HFFc6 (cell line): ENCODE measurements around the gene PTGDR. TPM values are rescaled to one million over a fixed set of nuclear protein-coding genes. Genes with fewer than 3 reads are reported as not detected.

Source experiments
- DNase-seq: peaks from one replicate; pipeline ENCODE4 v3.0.0-alpha.2; 2018
- H3K27ac Mint-ChIP-seq: 2 replicates; pipeline ENCODE4 v1.8.0; 2020; ENCODE audit warnings: mild to moderate bottlenecking, mixed read lengths
- H3K27me3 Mint-ChIP-seq: 2 replicates; pipeline ENCODE4 v1.8.0; 2021; ENCODE audit warnings: mild to moderate bottlenecking, moderate library complexity, mixed read lengths; ENCODE audit not compliant: insufficient read depth
- H3K36me3 Mint-ChIP-seq: 2 replicates; pipeline ENCODE4 v1.8.0; 2021; ENCODE audit warnings: low read depth, mixed read lengths
- H3K4me1 Mint-ChIP-seq: 2 replicates; pipeline ENCODE4 v1.8.0; 2020; ENCODE audit warnings: low read depth, mixed read lengths
- H3K4me3 Mint-ChIP-seq: 2 replicates; pipeline ENCODE4 v1.8.0; 2020; ENCODE audit warnings: mild to moderate bottlenecking, moderate library complexity, mixed read lengths
- H3K9me3 Mint-ChIP-seq: 2 replicates; pipeline ENCODE4 v1.8.0; 2020; ENCODE audit warnings: mild to moderate bottlenecking, mixed read lengths
- total RNA-seq, 6 experiments: library from RNA; stranded (reverse); fragmentation: NEBNext Ultra II Directional; extraction: Animal tissue kit (Norgen Biotek cat#: 25700); gene quantifications; 2 replicates in 1 of 6; 3 replicates in 5 of 6; pipeline ENCODE4 v1.2.3, GENCODE V29; 2021
- TF ChIP-seq, protein P1 (sequence below): fragments of 200-600 bp; sonication (generic); IDR thresholded peaks from 2 replicates; pipeline ENCODE4 v1.5.0; 2021; ENCODE audit warnings: antibody characterized with exemption, mild to moderate bottlenecking

Gene PTGDR
- total RNA-seq, 6 experiments from 2014 or later, result not detected

DNA sequence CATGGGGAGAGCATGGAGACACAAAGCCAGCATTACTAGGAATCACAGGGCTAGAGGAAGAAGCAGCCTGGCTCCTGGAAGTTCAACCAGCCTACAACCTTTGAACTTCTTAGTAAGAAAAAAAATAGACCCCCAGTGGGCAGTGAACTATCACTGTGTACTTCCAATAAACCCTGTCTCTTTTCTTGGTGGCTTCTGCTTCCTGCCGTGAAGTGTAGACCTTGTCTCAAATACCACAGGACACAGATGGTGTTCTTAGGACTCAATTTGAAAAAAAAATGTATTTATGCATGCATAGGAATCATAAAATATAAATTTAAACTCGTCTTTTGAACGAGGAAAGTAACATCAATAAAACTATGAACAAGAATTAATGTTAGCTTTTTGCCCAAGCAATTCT is 43.0 kb downstream of the PTGDR start:
- Mint-ChIP-seq H3K27ac (no peak overlapping the region), H3K4me1 (peaks cover 18% of the 10 kb centered on the region), H3K4me3 (no peak overlapping the region), H3K9me3 (no peaks in the 10 kb centered on the region), H3K27me3 (peaks cover 15% of the 10 kb centered on the region), H3K36me3 (no peaks in the 10 kb centered on the region)
- TF ChIP-seq, protein P1, sequence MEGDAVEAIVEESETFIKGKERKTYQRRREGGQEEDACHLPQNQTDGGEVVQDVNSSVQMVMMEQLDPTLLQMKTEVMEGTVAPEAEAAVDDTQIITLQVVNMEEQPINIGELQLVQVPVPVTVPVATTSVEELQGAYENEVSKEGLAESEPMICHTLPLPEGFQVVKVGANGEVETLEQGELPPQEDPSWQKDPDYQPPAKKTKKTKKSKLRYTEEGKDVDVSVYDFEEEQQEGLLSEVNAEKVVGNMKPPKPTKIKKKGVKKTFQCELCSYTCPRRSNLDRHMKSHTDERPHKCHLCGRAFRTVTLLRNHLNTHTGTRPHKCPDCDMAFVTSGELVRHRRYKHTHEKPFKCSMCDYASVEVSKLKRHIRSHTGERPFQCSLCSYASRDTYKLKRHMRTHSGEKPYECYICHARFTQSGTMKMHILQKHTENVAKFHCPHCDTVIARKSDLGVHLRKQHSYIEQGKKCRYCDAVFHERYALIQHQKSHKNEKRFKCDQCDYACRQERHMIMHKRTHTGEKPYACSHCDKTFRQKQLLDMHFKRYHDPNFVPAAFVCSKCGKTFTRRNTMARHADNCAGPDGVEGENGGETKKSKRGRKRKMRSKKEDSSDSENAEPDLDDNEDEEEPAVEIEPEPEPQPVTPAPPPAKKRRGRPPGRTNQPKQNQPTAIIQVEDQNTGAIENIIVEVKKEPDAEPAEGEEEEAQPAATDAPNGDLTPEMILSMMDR, result no peak
- no peak for DNase-seq

DNA sequence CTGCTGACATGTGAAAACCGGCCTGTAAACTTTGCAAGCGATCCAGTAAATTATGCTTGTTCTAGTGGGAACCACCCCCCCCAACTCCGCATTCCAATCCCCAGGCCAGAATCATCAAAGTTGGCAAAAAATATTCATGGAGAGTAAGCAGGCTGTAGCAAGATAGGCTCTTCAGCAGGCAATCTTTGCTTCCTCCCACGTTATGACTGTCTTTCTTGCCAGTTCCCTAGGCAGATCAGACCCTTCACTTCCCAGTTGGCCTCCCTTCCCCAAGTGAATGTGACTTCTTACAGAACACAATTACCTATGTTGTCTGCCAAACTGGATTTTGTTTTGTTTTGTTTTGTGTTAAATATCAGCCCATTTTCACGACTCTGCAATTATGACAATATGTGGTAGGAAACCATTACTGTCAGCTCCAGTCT is 45.4 kb downstream of the PTGDR start:
- Mint-ChIP-seq H3K27me3 (peaks cover 25% of the 10 kb centered on the region), H3K4me3 (no peak overlapping the region), H3K9me3 (no peaks in the 10 kb centered on the region), H3K36me3 (no peaks in the 10 kb centered on the region), H3K27ac (no peak overlapping the region), H3K4me1 (peaks cover 20% of the 10 kb centered on the region)
- no peak for DNase-seq
- TF ChIP-seq, protein P1, result no peak

- H3K9me3 Mint-ChIP-seq, result no peaks in the 10 kb centered on the region
- no peak for DNase-seq
- peaks cover 25% of the 10 kb centered on the region for H3K27me3 Mint-ChIP-seq
- TF ChIP-seq, protein P1, result no peak
- H3K27ac Mint-ChIP-seq, result no peak overlapping the region
- no peaks in the 10 kb centered on the region for H3K36me3 Mint-ChIP-seq
- H3K4me1 Mint-ChIP-seq, result peaks cover 20% of the 10 kb centered on the region
- H3K4me3 Mint-ChIP-seq, result peak overlapping the region; percentile 89
Observed at GRCh38 chr14:52313462-52313861, 46.0 kb downstream of the PTGDR start.

DNA sequence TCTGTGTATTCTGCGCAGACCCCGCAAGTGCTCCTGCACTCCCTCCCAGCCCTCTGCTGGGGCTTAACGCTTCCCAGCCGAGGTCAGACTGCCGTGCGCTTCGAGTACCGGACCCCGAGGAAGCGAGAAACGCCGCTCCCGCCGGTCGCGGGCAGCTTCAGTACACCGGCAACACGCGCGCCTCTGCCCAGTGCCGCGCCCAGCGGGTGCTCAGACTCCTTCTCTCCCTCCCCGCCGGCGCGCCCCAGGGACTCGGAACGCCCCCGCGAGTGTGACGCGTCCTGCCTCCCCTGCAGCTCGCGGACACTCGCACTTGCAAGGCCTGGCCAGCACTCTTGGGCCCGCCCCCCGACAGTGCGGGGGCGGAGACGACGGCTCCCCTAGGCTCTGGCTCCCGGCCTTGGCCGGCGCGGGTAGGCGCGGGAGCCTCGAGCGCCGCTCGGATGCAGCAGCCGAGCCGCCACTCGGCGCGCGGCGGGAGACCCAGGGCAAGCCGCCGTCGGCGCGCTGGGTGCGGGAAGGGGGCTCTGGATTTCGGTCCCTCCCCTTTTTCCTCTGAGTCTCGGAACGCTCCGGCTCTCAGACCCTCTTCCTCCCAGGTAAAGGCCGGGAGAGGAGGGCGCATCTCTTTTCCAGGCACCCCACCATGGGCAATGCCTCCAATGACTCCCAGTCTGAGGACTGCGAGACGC is 46.6 kb downstream of the PTGDR start, which contains the start of gene PTGER2:
Gene PTGER2, plus strand, starts transcription at position 410 of the 692 bp plus-strand sequence. Its CDS starts 237 bp downstream, at position 647.
- peak; percentile 65 for DNase-seq
- Mint-ChIP-seq H3K36me3 (no peaks in the 10 kb centered on the region), H3K4me1 (peaks cover 25% of the 10 kb centered on the region), H3K27me3 (peaks cover 25% of the 10 kb centered on the region), H3K27ac (no peak within 1 kb of the TSS; the same call in 1 of the 2 replicates), H3K4me3 (peak within 1 kb of the TSS; percentile 89), H3K9me3 (no peaks in the 10 kb centered on the region)
- TF ChIP-seq, protein P1, result no peak

DNA sequence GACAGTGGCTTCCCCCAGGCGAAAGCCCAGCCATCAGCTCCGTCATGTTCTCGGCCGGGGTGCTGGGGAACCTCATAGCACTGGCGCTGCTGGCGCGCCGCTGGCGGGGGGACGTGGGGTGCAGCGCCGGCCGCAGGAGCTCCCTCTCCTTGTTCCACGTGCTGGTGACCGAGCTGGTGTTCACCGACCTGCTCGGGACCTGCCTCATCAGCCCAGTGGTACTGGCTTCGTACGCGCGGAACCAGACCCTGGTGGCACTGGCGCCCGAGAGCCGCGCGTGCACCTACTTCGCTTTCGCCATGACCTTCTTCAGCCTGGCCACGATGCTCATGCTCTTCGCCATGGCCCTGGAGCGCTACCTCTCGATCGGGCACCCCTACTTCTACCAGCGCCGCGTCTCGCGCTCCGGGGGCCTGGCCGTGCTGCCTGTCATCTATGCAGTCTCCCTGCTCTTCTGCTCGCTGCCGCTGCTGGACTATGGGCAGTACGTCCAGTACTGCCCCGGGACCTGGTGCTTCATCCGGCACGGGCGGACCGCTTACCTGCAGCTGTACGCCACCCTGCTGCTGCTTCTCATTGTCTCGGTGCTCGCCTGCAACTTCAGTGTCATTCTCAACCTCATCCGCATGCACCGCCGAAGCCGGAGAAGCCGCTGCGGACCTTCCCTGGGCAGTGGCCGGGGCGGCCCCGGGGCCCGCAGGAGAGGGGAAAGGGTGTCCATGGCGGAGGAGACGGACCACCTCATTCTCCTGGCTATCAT is 47.3 kb downstream of the PTGDR start:
- H3K27me3 Mint-ChIP-seq, result peaks cover 24% of the 10 kb centered on the region
- H3K4me1 Mint-ChIP-seq, result peaks cover 25% of the 10 kb centered on the region
- TF ChIP-seq, protein P1, result no peak
- DNase-seq, result no peak
- no peaks in the 10 kb centered on the region for H3K9me3 Mint-ChIP-seq
- no peaks in the 10 kb centered on the region for H3K36me3 Mint-ChIP-seq
- no peak overlapping the region; the same call in 1 of the 2 replicates for H3K27ac Mint-ChIP-seq
- peak overlapping the region; percentile 89 for H3K4me3 Mint-ChIP-seq
